Natural killer cell (primary cell): ENCODE measurements around the gene C13orf46. TPM values are rescaled to one million over a fixed set of nuclear protein-coding genes. Genes with fewer than 3 reads are reported as not detected.

Source experiments
- ATAC-seq, 3 donors: fragments of 150-1000 bp in 2 of 3; fragments of 200-7000 bp in 1 of 3; cut with Tn5 transposase; 1 replicate in 1 of 3; 2 replicates in 2 of 3; pipeline ENCODE4 v1.10.0; 2021; ENCODE audit warnings: mild to moderate bottlenecking in 2 of 3, moderate library complexity in 2 of 3
- DNase-seq, 2 donors: peaks; one replicate each; pipeline versions ENCODE4 v3.0.0 to v3.0.0-alpha.2; 2013 to 2021; ENCODE audit warnings: mixed read lengths in 1 of 2
- H3K27ac ChIP-seq: one replicate; pipeline ENCODE4 v1.5.1; 2013; ENCODE audit warnings: mild to moderate bottlenecking, low read length
- H3K27me3 ChIP-seq: one replicate; pipeline ENCODE4 v1.6.1; 2013; ENCODE audit warnings: low read length; ENCODE audit not compliant: control insufficient read depth, insufficient read depth
- H3K36me3 ChIP-seq: one replicate; pipeline ENCODE4 v1.6.1; 2013; ENCODE audit warnings: low read length; ENCODE audit not compliant: control insufficient read depth, insufficient read depth
- H3K4me1 ChIP-seq: one replicate; pipeline ENCODE4 v1.6.1; 2013; ENCODE audit warnings: low read length; ENCODE audit not compliant: control insufficient read depth, insufficient read depth
- H3K4me3 ChIP-seq: one replicate; pipeline ENCODE4 v1.5.1; 2013; ENCODE audit warnings: low read length
- H3K9me3 ChIP-seq: one replicate; pipeline ENCODE4 v1.6.1; 2013; ENCODE audit warnings: low read length; ENCODE audit not compliant: control insufficient read depth, insufficient read depth
- H3K27ac Mint-ChIP-seq, 2 donors: one replicate each; pipeline ENCODE4 v1.8.0; 2022; ENCODE audit warnings: mild to moderate bottlenecking in 2 of 2, mixed read lengths in 2 of 2, moderate library complexity in 1 of 2
- H3K27me3 Mint-ChIP-seq, 2 donors: one replicate each; pipeline ENCODE4 v1.8.0; 2022; ENCODE audit warnings: low read depth in 2 of 2, mixed read lengths in 2 of 2
- H3K36me3 Mint-ChIP-seq: one replicate; pipeline ENCODE4 v1.8.0; 2022; ENCODE audit warnings: mixed read lengths
- H3K4me1 Mint-ChIP-seq, 2 donors: one replicate each; pipeline ENCODE4 v1.8.0; 2022; ENCODE audit warnings: mixed read lengths in 2 of 2
- H3K4me3 Mint-ChIP-seq: one replicate; pipeline ENCODE4 v1.8.0; 2022; ENCODE audit warnings: mild to moderate bottlenecking, moderate library complexity, mixed read lengths
- H3K9me3 Mint-ChIP-seq, 2 donors: one replicate each; pipeline ENCODE4 v1.8.0; 2022; ENCODE audit warnings: mixed read lengths in 2 of 2
- WGBS: methylation state at CpG from one replicate; pipeline ENCODE4 v1.1.7; 2013; ENCODE audit warnings: missing lambda C conversion rate; ENCODE audit not compliant: insufficient coverage; 5-methylcytosine and 5-hydroxymethylcytosine counted together
- intact Hi-C: fragments of 100-400 bp; cut with micrococcal nuclease; formaldehyde crosslinking; loops from one replicate; pipeline ENCODE4 v1.14.2; 2022
- total RNA-seq, 4 donors: library from RNA; stranded (reverse); fragments of 120-200 nt in 1 of 4; gene quantifications; one replicate each; pipeline versions ENCODE4 v1.2.3 to v1.2.4, GENCODE V29; 2013 to 2022
- TF ChIP-seq, protein P1 (sequence below): fragments of 200-600 bp; IDR thresholded peaks from one replicate; pipeline ENCODE4 v1.8.0; 2022; ENCODE audit warnings: antibody characterized with exemption

Gene C13orf46
- total RNA-seq, 3 donors from 2014 or later (not counting 1 experiment from before 2014, with no cell fraction given): 21.1 to 23.9 (median 23.5) TPM

- Histone ChIP-seq H3K4me1 (no peaks in the 10 kb centered on the region), H3K27ac (no peak overlapping the region), H3K9me3 (peaks cover 8% of the 10 kb centered on the region), H3K27me3 (peaks cover 6% of the 10 kb centered on the region), H3K36me3 (no peaks in the 10 kb centered on the region), H3K4me3 (no peak overlapping the region)
- TF ChIP-seq, protein P1, sequence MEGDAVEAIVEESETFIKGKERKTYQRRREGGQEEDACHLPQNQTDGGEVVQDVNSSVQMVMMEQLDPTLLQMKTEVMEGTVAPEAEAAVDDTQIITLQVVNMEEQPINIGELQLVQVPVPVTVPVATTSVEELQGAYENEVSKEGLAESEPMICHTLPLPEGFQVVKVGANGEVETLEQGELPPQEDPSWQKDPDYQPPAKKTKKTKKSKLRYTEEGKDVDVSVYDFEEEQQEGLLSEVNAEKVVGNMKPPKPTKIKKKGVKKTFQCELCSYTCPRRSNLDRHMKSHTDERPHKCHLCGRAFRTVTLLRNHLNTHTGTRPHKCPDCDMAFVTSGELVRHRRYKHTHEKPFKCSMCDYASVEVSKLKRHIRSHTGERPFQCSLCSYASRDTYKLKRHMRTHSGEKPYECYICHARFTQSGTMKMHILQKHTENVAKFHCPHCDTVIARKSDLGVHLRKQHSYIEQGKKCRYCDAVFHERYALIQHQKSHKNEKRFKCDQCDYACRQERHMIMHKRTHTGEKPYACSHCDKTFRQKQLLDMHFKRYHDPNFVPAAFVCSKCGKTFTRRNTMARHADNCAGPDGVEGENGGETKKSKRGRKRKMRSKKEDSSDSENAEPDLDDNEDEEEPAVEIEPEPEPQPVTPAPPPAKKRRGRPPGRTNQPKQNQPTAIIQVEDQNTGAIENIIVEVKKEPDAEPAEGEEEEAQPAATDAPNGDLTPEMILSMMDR: no peak
- no peak overlapping the region for H3K4me3 Mint-ChIP-seq
- intact Hi-C loops: no loop called here
- peaks cover 7% of the 10 kb centered on the region for H3K36me3 Mint-ChIP-seq
- ATAC-seq (no peak), DNase-seq (no peak)
- H3K9me3 Mint-ChIP-seq: peaks cover 0 to 4% of the 10 kb centered on the region in 2 donors
- H3K27me3 Mint-ChIP-seq: peaks cover 27 to 31% of the 10 kb centered on the region in 2 donors
- WGBS: 91% methylated on average over 29 of the region's 29 CpGs
- H3K27ac Mint-ChIP-seq: no peak overlapping the region
- H3K4me1 Mint-ChIP-seq: peaks cover 0 to 5% of the 10 kb centered on the region in 2 donors
Observed at GRCh38 chr13:113917594-113918371, 56.1 kb downstream of the C13orf46 start.

GRCh38 chr13:113917096-113917495 is 56.8 kb downstream of the C13orf46 start:
- Histone ChIP-seq H3K27ac (no peak overlapping the region), H3K4me1 (no peaks in the 10 kb centered on the region), H3K27me3 (peaks cover 10% of the 10 kb centered on the region), H3K4me3 (no peak overlapping the region), H3K36me3 (no peaks in the 10 kb centered on the region), H3K9me3 (peaks cover 8% of the 10 kb centered on the region)
- WGBS: 93% methylated on average over 14 of the region's 14 CpGs
- intact Hi-C loops: no loop called here
- TF ChIP-seq, protein P1: no peak
- H3K9me3 Mint-ChIP-seq: peaks cover 0 to 4% of the 10 kb centered on the region in 2 donors
- ATAC-seq (no peak), DNase-seq (no peak)
- H3K36me3 Mint-ChIP-seq: peaks cover 7% of the 10 kb centered on the region
- H3K27me3 Mint-ChIP-seq: peaks cover 29 to 38% of the 10 kb centered on the region in 2 donors
- no peak overlapping the region for H3K4me3 Mint-ChIP-seq
- H3K4me1 Mint-ChIP-seq: peaks cover 0 to 5% of the 10 kb centered on the region in 2 donors
- no peak overlapping the region for H3K27ac Mint-ChIP-seq

- no peaks in the 10 kb centered on the region for H3K9me3 Mint-ChIP-seq
- no peak overlapping the region for H3K4me3 Mint-ChIP-seq
- TF ChIP-seq, protein P1: no peak
- ATAC-seq (no peak), DNase-seq (no peak)
- H3K4me1 Mint-ChIP-seq: peaks cover 0 to 5% of the 10 kb centered on the region in 2 donors
- Histone ChIP-seq H3K27ac (no peak overlapping the region), H3K36me3 (no peaks in the 10 kb centered on the region), H3K27me3 (peaks cover 10% of the 10 kb centered on the region), H3K9me3 (peaks cover 4% of the 10 kb centered on the region), H3K4me3 (no peak overlapping the region), H3K4me1 (no peaks in the 10 kb centered on the region)
- 90% methylated on average over 2 of the region's 2 CpGs for WGBS
- H3K36me3 Mint-ChIP-seq: no peaks in the 10 kb centered on the region
- peaks cover 29 to 39% of the 10 kb centered on the region in 2 donors for H3K27me3 Mint-ChIP-seq
- intact Hi-C loops: no loop called here
- H3K27ac Mint-ChIP-seq: no peak overlapping the region
Observed at GRCh38 chr13:113916330-113916815, 57.5 kb downstream of the C13orf46 start.
